Spleen (tissue), 11 donors: Measurements from ENCODE around the gene HK2. TPM values are rescaled to one million over a fixed set of nuclear protein-coding genes. Genes with fewer than 3 reads are reported as not detected.

Experiments used
- DNase-seq: peaks from one replicate; pipeline ENCODE4 v3.0.0-alpha.2; 2020
- H3K27ac ChIP-seq, 8 donors: fragments of 200-600 bp; sonication (generic) in 7 of 8; 1 replicate in 4 of 8; 2 replicates in 4 of 8; pipeline versions ENCODE4 v1.5.0 to v1.8.0; 2016 to 2021; ENCODE audit warnings: inconsistent platforms in 4 of 8, mild to moderate bottlenecking in 4 of 8, moderate library complexity in 1 of 8
- H3K27me3 ChIP-seq, 7 donors: fragments of 200-600 bp; sonication (generic) in 6 of 7; replicated peaks in 1 of 7; 1 replicate in 4 of 7; 2 replicates in 3 of 7; pipeline versions ENCODE4 v1.5.0 to v1.8.0; 2016 to 2021; ENCODE audit warnings: inconsistent platforms in 3 of 7, mild to moderate bottlenecking in 1 of 7
- H3K36me3 ChIP-seq, 6 donors: fragments of 200-600 bp; sonication (generic) in 5 of 6; 1 replicate in 4 of 6; 2 replicates in 2 of 6; pipeline versions ENCODE4 v1.5.0 to v1.8.0; 2016 to 2021; ENCODE audit warnings: inconsistent platforms in 2 of 6
- H3K4me1 ChIP-seq, 6 donors: fragments of 200-600 bp; sonication (generic) in 5 of 6; 1 replicate in 3 of 6; 2 replicates in 3 of 6; pipeline versions ENCODE4 v1.5.0 to v1.8.0; 2016 to 2021; ENCODE audit warnings: inconsistent platforms in 3 of 6
- H3K4me3 ChIP-seq, 8 donors: fragments of 200-600 bp; sonication (generic) in 7 of 8; 1 replicate in 4 of 8; 2 replicates in 4 of 8; pipeline versions ENCODE4 v1.5.0 to v1.8.0; 2016 to 2021; ENCODE audit warnings: inconsistent platforms in 4 of 8, mild to moderate bottlenecking in 4 of 8, moderate library complexity in 2 of 8
- H3K9me3 ChIP-seq, 8 donors: fragments of 200-600 bp; sonication (generic) in 7 of 8; 1 replicate in 4 of 8; 2 replicates in 4 of 8; pipeline versions ENCODE4 v1.5.0 to v1.8.0; 2016 to 2021; ENCODE audit warnings: inconsistent platforms in 4 of 8
- CTCF ChIP-seq, 11 experiments: fragments of 200-600 bp in 7 of 11; fragments of 450-650 bp in 4 of 11; sonication (generic) in 4 of 11; IDR thresholded peaks in 8 of 11; conservative IDR thresholded peaks in 3 of 11; 1 replicate in 7 of 11; 2 replicates in 4 of 11; pipeline versions ENCODE4 v1.4.0 to v1.8.0; 2016 to 2021; ENCODE audit warnings: antibody characterized with exemption in 11 of 11, inconsistent platforms in 4 of 11, mild to moderate bottlenecking in 1 of 11
- POLR2A ChIP-seq, 3 donors: fragments of 450-650 bp; IDR thresholded peaks; one replicate each; pipeline ENCODE4 v1.5.1; 2017; ENCODE audit warnings: antibody characterized with exemption in 3 of 3, mild to moderate bottlenecking in 1 of 3
- POLR2AphosphoS5 ChIP-seq, 3 donors: sonication (generic); formaldehyde crosslinking; IDR thresholded peaks; one replicate each; pipeline ENCODE4 v1.5.1; 2017; ENCODE audit warnings: antibody characterized with exemption in 3 of 3
- WGBS, 5 donors: extraction: QIAGEN DNeasy Blood & Tissue Kit in 3 of 5; methylation state at CpG; one replicate each; pipeline versions ENCODE4 v1.1.5 to v1.1.7; 2013 to 2018; 5-methylcytosine and 5-hydroxymethylcytosine counted together
- intact Hi-C: fragments of 100-400 bp; cut with DNase I; formaldehyde crosslinking; loops from one replicate; pipeline ENCODE4 v1.15.0; 2023; ENCODE audit warnings: low total_unique reads
- polyA plus RNA-seq, 3 donors: library from polyadenylated mRNA; stranded (reverse); fragments of 200-250 nt; gene quantifications; one replicate each; pipeline ENCODE4 v1.2.1, GENCODE V29; 2013
- total RNA-seq, 7 donors: library from RNA; depleted of rRNA in 3 of 7; stranded (reverse); fragments of >200 nt in 3 of 7; fragmentation: NEBNext Ultra II Directional in 4 of 7; extraction: Animal tissue kit (Norgen Biotek cat#: 25700) in 4 of 7; gene quantifications; one replicate each; pipeline versions ENCODE4 v1.1.0 to v1.2.1, GENCODE V29; 2016 to 2021
- donor health status: healthy with polysubstance abuse.
- donor health status: DM: no; HTN: no; CAD: no; lungs with moderate emphysema.
- donor health status: DM: no; HTN: no; CAD: no.
- donor health status: Bipolar disorder and iron deficiency.
- donor health status: healthy.
- donor health status: DM: no; HTN: no; CAD: no.
- donor health status: DM: yes; HTN: yes; CAD: no.

Gene HK2
- total and polyA plus RNA-seq, 10 donors: 4.8 to 67.8 (median 16.1) TPM

GRCh38 chr2:74843433-74843832 is 9.5 kb downstream of the HK2 start:
- Histone ChIP-seq H3K27me3 (no peaks in the 10 kb centered on the region), H3K27ac (peak overlapping the region in 6 of 8 donors; percentile 39 to 93 (median 82)), H3K36me3 (no peaks in the 10 kb centered on the region), H3K9me3 (no peaks in the 10 kb centered on the region), H3K4me3 (peak overlapping the region in 1 of 8 donors; percentile 25), H3K4me1 (peaks cover 13 to 95% (median 55%) of the 10 kb centered on the region in 6 donors)
- TF ChIP-seq POLR2AphosphoS5 (IDR thresholded peaks at IDR 0.05) (no peak), POLR2A (IDR thresholded peaks at IDR 0.05) (no peak)
- DNase-seq: no peak
- WGBS, 5 donors: 51 to 63% (median 59%) methylated on average over 3 of the region's 3 CpGs
- intact Hi-C loops: no loop called here

GRCh38 chr2:74843899-74844298 is 10.0 kb downstream of the HK2 start:
- Histone ChIP-seq H3K9me3 (no peaks in the 10 kb centered on the region), H3K4me3 (peak overlapping the region in 1 of 8 donors; percentile 25), H3K27ac (peak overlapping the region in 6 of 8 donors; percentile 39 to 93 (median 82)), H3K4me1 (peaks cover 17 to 98% (median 60%) of the 10 kb centered on the region in 6 donors), H3K36me3 (no peaks in the 10 kb centered on the region), H3K27me3 (no peaks in the 10 kb centered on the region)
- TF ChIP-seq POLR2A (IDR thresholded peaks at IDR 0.05) (no peak), CTCF (IDR thresholded peaks at IDR 0.05 in 8 of 11, conservative IDR thresholded peaks at IDR 0.05 in 3 of 11) (no peak), POLR2AphosphoS5 (IDR thresholded peaks at IDR 0.05) (no peak)
- no peak for DNase-seq
- intact Hi-C loops: no loop called here

- no peak for TF ChIP-seq POLR2A (IDR thresholded peaks at IDR 0.05)
- TF ChIP-seq POLR2AphosphoS5 (IDR thresholded peaks at IDR 0.05): no peak
- TF ChIP-seq CTCF (IDR thresholded peaks at IDR 0.05 in 8 of 11, conservative IDR thresholded peaks at IDR 0.05 in 3 of 11): no peak
- Histone ChIP-seq H3K4me1 (peaks cover 24 to 100% (median 68%) of the 10 kb centered on the region in 6 donors), H3K27ac (peak overlapping the region; percentile 4 to 93 (median 76)), H3K27me3 (no peaks in the 10 kb centered on the region), H3K4me3 (peak overlapping the region in 1 of 8 donors; percentile 27), H3K36me3 (no peaks in the 10 kb centered on the region), H3K9me3 (no peaks in the 10 kb centered on the region)
- intact Hi-C loops: no loop called here
- 89 to 99% (median 96%) methylated on average over 4 of the region's 4 CpGs for WGBS, 5 donors
- DNase-seq: no peak
Measured at GRCh38 chr2:74844752-74845151, 10.8 kb downstream of the HK2 start.

- 22 to 36% (median 34%) methylated on average over 8 of the region's 8 CpGs for WGBS, 5 donors
- intact Hi-C loops: no loop called here
- Histone ChIP-seq H3K27ac (peak overlapping the region; percentile 4 to 93 (median 76)), H3K4me1 (peaks cover 29 to 100% (median 71%) of the 10 kb centered on the region in 6 donors), H3K36me3 (no peaks in the 10 kb centered on the region), H3K9me3 (no peaks in the 10 kb centered on the region), H3K27me3 (no peaks in the 10 kb centered on the region), H3K4me3 (peak overlapping the region in 1 of 8 donors; percentile 27)
- DNase-seq: peak; percentile 92
- TF ChIP-seq POLR2A (IDR thresholded peaks at IDR 0.05): no peak
- peak; percentile 62 to 75 (median 67) for TF ChIP-seq POLR2AphosphoS5 (IDR thresholded peaks at IDR 0.05)
Measured at GRCh38 chr2:74845217-74845751, 11.4 kb downstream of the HK2 start.

- Histone ChIP-seq H3K27ac (peak overlapping the region in 7 of 8 donors; percentile 26 to 93 (median 81)), H3K36me3 (no peaks in the 10 kb centered on the region), H3K4me1 (peaks cover 36 to 100% (median 78%) of the 10 kb centered on the region in 6 donors), H3K4me3 (peak overlapping the region in 1 of 8 donors; percentile 27), H3K9me3 (no peaks in the 10 kb centered on the region), H3K27me3 (no peaks in the 10 kb centered on the region)
- intact Hi-C loops: no loop called here
- WGBS, 5 donors: 84 to 94% (median 87%) methylated on average over 2 of the region's 2 CpGs
- DNase-seq: no peak
- no peak for TF ChIP-seq CTCF (IDR thresholded peaks at IDR 0.05 in 8 of 11, conservative IDR thresholded peaks at IDR 0.05 in 3 of 11)
- no peak for TF ChIP-seq POLR2A (IDR thresholded peaks at IDR 0.05)
- TF ChIP-seq POLR2AphosphoS5 (IDR thresholded peaks at IDR 0.05): no peak
Measured at GRCh38 chr2:74845991-74846390, 12.1 kb downstream of the HK2 start.
